Adrenal gland (tissue), 5 donors: Measurements from ENCODE around the gene GPNMB.

ENCODE experiments used
- POLR2A ChIP-seq, 2 donors: fragments of 450-650 bp; IDR thresholded peaks; one replicate each; pipeline ENCODE4 v1.6.1; 2017; ENCODE audit warnings: antibody characterized with exemption in 2 of 2, mild to moderate bottlenecking in 2 of 2, moderate library complexity in 1 of 2
- TF ChIP-seq, protein P1 (sequence below), 6 experiments: fragments of 450-650 bp in 4 of 6; fragments of 200-600 bp in 2 of 6; sonication (generic) in 1 of 6; IDR thresholded peaks; 1 replicate in 5 of 6; 2 replicates in 1 of 6; pipeline versions ENCODE4 v1.5.1 to v1.8.0; 2016 to 2021; ENCODE audit warnings: antibody characterized with exemption in 6 of 6, mild to moderate bottlenecking in 2 of 6, moderate library complexity in 1 of 6
- donor health status: DM: no; HTN: no; CAD: no.

DNA sequence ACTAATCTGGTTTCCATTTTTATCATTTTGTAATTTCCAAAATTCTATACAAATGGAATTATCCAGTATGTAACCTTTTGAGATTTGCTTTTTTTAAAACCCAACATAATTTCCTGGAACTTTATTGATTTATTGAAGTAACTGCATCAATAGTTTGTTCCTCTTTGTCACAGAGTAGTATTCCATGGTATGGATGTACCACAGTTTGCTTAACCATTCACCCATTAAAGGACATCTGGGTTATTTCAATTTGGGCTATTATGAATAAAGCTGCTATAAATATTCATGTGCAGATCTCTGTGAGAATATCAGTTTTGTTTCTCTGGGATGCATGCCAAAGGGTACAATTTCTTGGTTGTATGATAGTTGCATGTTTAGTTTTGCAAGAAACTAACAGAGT is 2.9 kb downstream of the GPNMB start:
- TF ChIP-seq, protein P1, sequence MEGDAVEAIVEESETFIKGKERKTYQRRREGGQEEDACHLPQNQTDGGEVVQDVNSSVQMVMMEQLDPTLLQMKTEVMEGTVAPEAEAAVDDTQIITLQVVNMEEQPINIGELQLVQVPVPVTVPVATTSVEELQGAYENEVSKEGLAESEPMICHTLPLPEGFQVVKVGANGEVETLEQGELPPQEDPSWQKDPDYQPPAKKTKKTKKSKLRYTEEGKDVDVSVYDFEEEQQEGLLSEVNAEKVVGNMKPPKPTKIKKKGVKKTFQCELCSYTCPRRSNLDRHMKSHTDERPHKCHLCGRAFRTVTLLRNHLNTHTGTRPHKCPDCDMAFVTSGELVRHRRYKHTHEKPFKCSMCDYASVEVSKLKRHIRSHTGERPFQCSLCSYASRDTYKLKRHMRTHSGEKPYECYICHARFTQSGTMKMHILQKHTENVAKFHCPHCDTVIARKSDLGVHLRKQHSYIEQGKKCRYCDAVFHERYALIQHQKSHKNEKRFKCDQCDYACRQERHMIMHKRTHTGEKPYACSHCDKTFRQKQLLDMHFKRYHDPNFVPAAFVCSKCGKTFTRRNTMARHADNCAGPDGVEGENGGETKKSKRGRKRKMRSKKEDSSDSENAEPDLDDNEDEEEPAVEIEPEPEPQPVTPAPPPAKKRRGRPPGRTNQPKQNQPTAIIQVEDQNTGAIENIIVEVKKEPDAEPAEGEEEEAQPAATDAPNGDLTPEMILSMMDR (IDR thresholded peaks at IDR 0.05) = no peak
- no peak for TF ChIP-seq POLR2A (IDR thresholded peaks at IDR 0.05)
